ENCODE data around the gene TULP3.

DNA sequence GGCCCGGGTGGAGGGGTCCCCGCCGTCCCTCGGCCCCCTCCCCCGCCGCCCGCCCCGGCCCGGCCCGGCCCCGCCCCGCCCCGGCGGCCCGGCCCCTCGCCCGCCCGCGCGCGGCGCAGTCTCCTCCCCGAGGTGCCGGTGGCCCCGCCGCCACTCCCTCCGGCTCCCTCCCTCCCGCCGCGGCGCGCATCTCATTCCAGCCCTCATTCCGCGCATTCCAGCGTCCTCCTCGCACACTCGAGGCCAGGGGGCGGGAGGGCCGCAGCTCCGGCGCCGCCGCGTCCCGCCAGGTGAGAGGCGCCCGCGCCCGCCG is 68.5 kb downstream of the TULP3 start, which contains the start of gene TEAD4:
- TF ChIP-seq POLR2AphosphoS5 (IDR thresholded peaks at IDR 0.05): no peak
- TF ChIP-seq CTCF (IDR thresholded peaks at IDR 0.05 in 8 of 11, conservative IDR thresholded peaks at IDR 0.05 in 3 of 11): no peak

All from spleen (tissue), 7 donors.